ENCODE measurements around the gene CDC42BPB.

Gene CDC42BPB

DNA sequence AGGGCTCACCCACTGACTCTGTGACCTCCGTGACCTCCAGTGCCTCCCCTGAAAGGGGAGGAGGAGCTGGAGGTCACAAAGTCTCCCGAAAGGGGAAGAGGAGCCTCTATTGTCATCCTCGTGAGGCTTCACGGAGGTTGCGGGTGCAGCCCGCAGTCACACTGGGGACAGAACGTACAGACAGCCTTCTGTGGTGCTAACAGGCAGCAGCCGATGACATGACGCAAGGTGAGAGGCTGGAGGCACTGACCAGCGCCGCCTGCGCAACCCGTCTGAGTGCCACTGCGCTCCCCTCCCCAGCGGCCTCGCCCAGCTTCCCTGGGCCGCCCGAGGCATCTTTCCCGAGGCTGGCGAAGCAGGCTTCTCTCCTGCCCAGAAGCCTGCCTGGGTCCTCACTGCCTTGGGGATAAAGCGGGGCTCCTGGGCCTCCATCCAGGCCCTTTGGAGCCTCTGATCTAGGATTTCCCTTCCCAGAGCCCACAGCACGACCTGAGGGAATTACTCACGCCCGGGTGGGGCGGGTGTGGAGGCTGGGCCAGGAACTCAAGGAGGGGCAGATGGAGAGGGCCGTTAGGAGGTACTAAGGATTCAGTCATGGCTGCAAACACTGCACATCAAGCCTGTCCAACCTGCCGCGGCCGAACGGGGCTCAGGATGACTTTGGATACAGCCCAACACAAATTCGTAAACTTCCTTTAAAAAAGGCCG is 14.3 kb upstream of the CDC42BPB start:
- Histone ChIP-seq H2AFZ (ENCODE audit: low read length) (no peak overlapping the region), H3K4me3 (ENCODE audit: low read length) (no peak overlapping the region)

DNA sequence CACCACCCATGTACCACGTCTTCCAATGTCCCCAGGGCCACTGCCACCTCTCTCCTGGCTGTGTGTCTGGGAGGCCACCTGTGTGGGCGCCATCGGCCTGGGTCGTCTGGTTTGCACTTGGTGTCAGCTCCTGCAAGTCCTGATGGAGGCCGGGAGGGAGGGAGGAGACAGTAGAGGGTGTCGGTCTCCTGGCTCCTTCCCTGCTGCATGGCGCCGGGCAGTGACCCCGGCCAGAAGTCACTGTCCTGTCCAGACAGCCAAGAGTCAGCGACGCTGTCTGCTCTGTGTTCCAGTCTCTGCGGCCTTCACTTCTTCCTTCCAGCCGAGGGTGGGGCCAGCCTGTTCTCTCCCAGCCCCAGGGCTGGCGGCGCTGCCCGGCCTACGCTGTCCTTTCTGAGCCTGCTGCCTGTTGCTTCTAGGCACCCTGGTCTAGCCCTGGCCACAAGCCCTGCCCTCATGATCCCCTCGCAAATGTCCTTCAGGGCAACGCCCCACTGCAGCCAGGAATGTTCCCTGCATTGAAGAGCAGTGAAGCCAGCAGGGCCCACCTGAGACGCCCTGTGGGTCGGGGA is 13.7 kb upstream of the CDC42BPB start:
- DNase-seq: no peak

More for the DNA sequence above, 14.3 kb upstream of the CDC42BPB start:
- Histone ChIP-seq H3K9me3 (replicated peaks; ENCODE audit: insufficient read depth, low read length) (no peaks in the 10 kb centered on the region), H3F3A (ENCODE audit: insufficient read depth, low read length) (no peaks in the 10 kb centered on the region), H3K79me2 (ENCODE audit: low read length) (no peaks in the 10 kb centered on the region), H4K20me1 (ENCODE audit: insufficient read depth, low read length) (no peaks in the 10 kb centered on the region), H3K9me2 (replicated peaks; ENCODE audit: insufficient read depth, low read length) (no peaks in the 10 kb centered on the region), H3K9ac (ENCODE audit: low read length) (no peak overlapping the region), H3K4me2 (ENCODE audit: low read depth, low read length) (no peak overlapping the region), H3K36me3 (replicated peaks; ENCODE audit: insufficient read depth, low read length) (no peaks in the 10 kb centered on the region), H3K27ac (ENCODE audit: low read length) (no peak overlapping the region), H3K4me1 (ENCODE audit: low read length) (no peaks in the 10 kb centered on the region), H3K27me3 (replicated peaks; ENCODE audit: insufficient read depth, low read length) (peaks cover 16% of the 10 kb centered on the region)
- no peak for TF ChIP-seq EZH2phosphoT487 (IDR thresholded peaks at IDR 0.05; ENCODE audit: low read length)
- no peak for TF ChIP-seq CTCF (IDR thresholded peaks at IDR 0.05; ENCODE audit: low read length)
- no peak for TF ChIP-seq EZH2 (optimal IDR thresholded peaks at IDR 0.05; ENCODE audit: low read depth, low read length)
- DNase-seq: no peak

DNA sequence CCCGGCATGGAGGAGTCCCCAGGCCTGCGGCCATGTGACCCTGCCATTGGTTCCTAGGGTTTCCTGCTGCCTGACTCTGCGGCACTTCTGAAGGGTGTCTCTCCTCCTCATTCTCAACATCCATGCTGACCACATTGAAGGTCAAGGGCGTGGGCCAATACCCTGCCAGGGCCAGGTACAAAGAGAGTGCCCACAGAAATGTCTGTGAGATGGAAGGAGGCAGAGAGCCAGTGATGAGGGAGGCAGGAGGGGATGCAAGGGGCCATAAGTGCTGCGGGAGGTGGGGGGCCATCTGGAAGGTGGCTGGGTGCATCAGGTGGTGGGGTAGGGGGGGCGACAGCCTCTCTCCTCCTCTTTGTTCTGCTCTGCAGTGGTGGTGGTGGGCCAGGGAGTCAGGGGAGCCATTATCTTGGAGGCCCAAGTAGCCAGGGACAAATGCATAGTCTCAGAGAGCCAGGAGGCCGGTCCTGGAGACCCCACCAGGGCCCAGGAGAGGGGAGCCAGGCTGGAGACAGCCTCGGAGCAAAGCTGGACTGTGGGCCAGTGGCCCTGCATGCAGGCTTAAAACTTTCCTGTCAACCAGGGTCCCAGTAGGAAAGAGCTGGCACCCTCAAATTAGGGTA is 13.0 kb upstream of the CDC42BPB start:
- no peak overlapping the region for H3K9ac ChIP-seq (ENCODE audit: low read length)
- no peak overlapping the region for H2AFZ ChIP-seq (ENCODE audit: low read length)
- H3K9me2 ChIP-seq (replicated peaks; ENCODE audit: insufficient read depth, low read length): no peaks in the 10 kb centered on the region
- peaks cover 16% of the 10 kb centered on the region for H3K27me3 ChIP-seq (replicated peaks; ENCODE audit: insufficient read depth, low read length)
- TF ChIP-seq CTCF (IDR thresholded peaks at IDR 0.05; ENCODE audit: low read length) (no peak), EZH2phosphoT487 (IDR thresholded peaks at IDR 0.05; ENCODE audit: low read length) (no peak), EZH2 (optimal IDR thresholded peaks at IDR 0.05; ENCODE audit: low read depth, low read length) (no peak)
- H4K20me1 ChIP-seq (ENCODE audit: insufficient read depth, low read length): no peaks in the 10 kb centered on the region
- H3K9me3 ChIP-seq (replicated peaks; ENCODE audit: insufficient read depth, low read length): no peaks in the 10 kb centered on the region
- H3K36me3 ChIP-seq (replicated peaks; ENCODE audit: insufficient read depth, low read length): no peaks in the 10 kb centered on the region
- no peaks in the 10 kb centered on the region for H3K4me1 ChIP-seq (ENCODE audit: low read length)
- no peak overlapping the region for H3K4me3 ChIP-seq (ENCODE audit: low read length)
- no peaks in the 10 kb centered on the region for H3F3A ChIP-seq (ENCODE audit: insufficient read depth, low read length)
- no peak overlapping the region for H3K4me2 ChIP-seq (ENCODE audit: low read depth, low read length)
- no peak overlapping the region for H3K27ac ChIP-seq (ENCODE audit: low read length)
- no peaks in the 10 kb centered on the region for H3K79me2 ChIP-seq (ENCODE audit: low read length)
- no peak for DNase-seq

More for the DNA sequence above, 13.7 kb upstream of the CDC42BPB start:
- H3K9me3 ChIP-seq (replicated peaks; ENCODE audit: insufficient read depth, low read length): no peaks in the 10 kb centered on the region
- no peak overlapping the region for H2AFZ ChIP-seq (ENCODE audit: low read length)
- no peaks in the 10 kb centered on the region for H3K4me1 ChIP-seq (ENCODE audit: low read length)
- H3K4me3 ChIP-seq (ENCODE audit: low read length): no peak overlapping the region
- H3K27ac ChIP-seq (ENCODE audit: low read length): no peak overlapping the region
- peaks cover 16% of the 10 kb centered on the region for H3K27me3 ChIP-seq (replicated peaks; ENCODE audit: insufficient read depth, low read length)
- H3K4me2 ChIP-seq (ENCODE audit: low read depth, low read length): no peak overlapping the region
- no peaks in the 10 kb centered on the region for H4K20me1 ChIP-seq (ENCODE audit: insufficient read depth, low read length)
- no peak for TF ChIP-seq EZH2 (optimal IDR thresholded peaks at IDR 0.05; ENCODE audit: low read depth, low read length)
- TF ChIP-seq CTCF (IDR thresholded peaks at IDR 0.05; ENCODE audit: low read length): no peak
- no peak for TF ChIP-seq EZH2phosphoT487 (IDR thresholded peaks at IDR 0.05; ENCODE audit: low read length)
- no peaks in the 10 kb centered on the region for H3K36me3 ChIP-seq (replicated peaks; ENCODE audit: insufficient read depth, low read length)
- no peaks in the 10 kb centered on the region for H3F3A ChIP-seq (ENCODE audit: insufficient read depth, low read length)
- no peaks in the 10 kb centered on the region for H3K79me2 ChIP-seq (ENCODE audit: low read length)
- H3K9ac ChIP-seq (ENCODE audit: low read length): no peak overlapping the region
- H3K9me2 ChIP-seq (replicated peaks; ENCODE audit: insufficient read depth, low read length): no peaks in the 10 kb centered on the region
